IMR-90 (cell line): Measurements from ENCODE around the gene RNH1. TPM values are rescaled to one million over a fixed set of nuclear protein-coding genes. Genes with fewer than 3 reads are reported as not detected.

Experiments used
- ATAC-seq: fragments of 200-7000 bp; cut with Tn5 transposase; 2 replicates; pipeline ENCODE4 v1.9.1; 2020; ENCODE audit warnings: low read depth, mild to moderate bottlenecking, moderate library complexity
- BruUV-seq: library from RNA; stranded (reverse); fragments of 400-500 nt; replicated peaks from 2 replicates; lab custom pipeline; 2021; lab: Mats Ljungman, UMichigan
- CTCF ChIA-PET: fragments of 300-600 bp; formaldehyde crosslinking; extraction: SDS; loops from one replicate; lab custom pipeline; 2021; ENCODE audit warnings: antibody characterized with exemption; lab: Yijun Ruan, JAX
- POLR2A ChIA-PET: fragments of 300-600 bp; sonication (Branson Sonifier 250); formaldehyde crosslinking; loops from one replicate; lab custom pipeline; 2022; ENCODE audit warnings: antibody characterized with exemption; ENCODE audit not compliant: unreplicated experiment; lab: Charles Lee
- DNase-seq: peaks from one replicate; pipeline ENCODE4 v3.0.0; 2013
- H2AFZ ChIP-seq: replicated peaks from 2 replicates; pipeline ENCODE3; 2013; ENCODE audit warnings: low read length, mild to moderate bottlenecking; ENCODE audit not compliant: poor library complexity
- H2AK5ac ChIP-seq: 2 replicates; pipeline ENCODE4 v1.6.1; 2013; ENCODE audit warnings: low read depth, low read length, inconsistent platforms
- H2AK9ac ChIP-seq: replicated peaks from 2 replicates; pipeline ENCODE3; 2013; ENCODE audit warnings: mild to moderate bottlenecking, low read depth, low read length, moderate library complexity; ENCODE audit not compliant: poor library complexity
- H2BK120ac ChIP-seq: 2 replicates; pipeline ENCODE4 v1.6.1; 2013; ENCODE audit warnings: low read depth, low read length, inconsistent platforms
- H2BK15ac ChIP-seq: 3 replicates; pipeline ENCODE4 v1.6.1; 2013; ENCODE audit warnings: low read depth, low read length, inconsistent platforms
- H2BK20ac ChIP-seq: 2 replicates; pipeline ENCODE4 v1.6.1; 2013; ENCODE audit warnings: low read depth, mild to moderate bottlenecking, inconsistent platforms, low read length, moderate library complexity
- H2BK5ac ChIP-seq: 2 replicates; pipeline ENCODE4 v1.6.1; 2013; ENCODE audit warnings: mild to moderate bottlenecking, low read depth, low read length, inconsistent platforms; ENCODE audit not compliant: poor library complexity, severe bottlenecking
- H3K14ac ChIP-seq: replicated peaks from 2 replicates; pipeline ENCODE4 v1.6.1; 2013; ENCODE audit warnings: low read depth, low read length, inconsistent platforms
- H3K18ac ChIP-seq: 2 replicates; pipeline ENCODE4 v1.6.1; 2013; ENCODE audit warnings: low read depth, low read length, control low read depth
- H3K23ac ChIP-seq: 2 replicates; pipeline ENCODE4 v1.6.1; 2013; ENCODE audit warnings: low read depth, low read length, inconsistent platforms
- H3K27ac ChIP-seq: 2 replicates; pipeline ENCODE4 v1.5.1; 2013; ENCODE audit warnings: mild to moderate bottlenecking, control low read depth, low read length; ENCODE audit not compliant: insufficient read depth
- H3K27me3 ChIP-seq: 2 replicates; pipeline ENCODE4 v1.6.1; 2013; ENCODE audit warnings: low read length; ENCODE audit not compliant: control insufficient read depth, insufficient read depth
- H3K36me3 ChIP-seq: 2 replicates; pipeline ENCODE4 v1.6.1; 2013; ENCODE audit warnings: low read length, mixed read lengths; ENCODE audit not compliant: control insufficient read depth, insufficient read depth
- H3K4ac ChIP-seq: 2 replicates; pipeline ENCODE4 v1.6.1; 2013; ENCODE audit warnings: low read depth, low read length, inconsistent platforms
- H3K4me1 ChIP-seq: 2 replicates; pipeline ENCODE4 v1.6.1; 2013; ENCODE audit warnings: low read length, mixed read lengths; ENCODE audit not compliant: control insufficient read depth, insufficient read depth
- H3K4me2 ChIP-seq: 2 replicates; pipeline ENCODE4 v1.6.1; 2013; ENCODE audit warnings: low read depth, mild to moderate bottlenecking, control low read depth, low read length, moderate library complexity
- H3K4me3 ChIP-seq: 2 replicates; pipeline ENCODE4 v1.5.1; 2013; ENCODE audit warnings: low read depth, mild to moderate bottlenecking, control low read depth, low read length, moderate library complexity; ENCODE audit not compliant: insufficient read depth
- H3K56ac ChIP-seq: 2 replicates; pipeline ENCODE4 v1.6.1; 2013; ENCODE audit warnings: low read length, inconsistent platforms; ENCODE audit not compliant: insufficient read depth; ENCODE audit errors: extremely low read depth
- H3K79me1 ChIP-seq, 2 experiments: 2 replicates each; pipeline ENCODE4 v1.6.1; 2013; ENCODE audit warnings: low read length in 2 of 2, inconsistent platforms in 1 of 2, low read depth in 1 of 2
- H3K9ac ChIP-seq: 2 replicates; pipeline ENCODE4 v1.6.1; 2013; ENCODE audit warnings: low read depth, low read length, control low read depth
- H3K9me1 ChIP-seq: 2 replicates; pipeline ENCODE4 v1.6.1; 2013; ENCODE audit warnings: low read length, inconsistent platforms; ENCODE audit not compliant: insufficient read depth
- H3K9me3 ChIP-seq: 2 replicates; pipeline ENCODE4 v1.6.1; 2013; ENCODE audit warnings: low read length; ENCODE audit not compliant: control insufficient read depth, insufficient read depth
- H4K20me1 ChIP-seq: 2 replicates; pipeline ENCODE4 v1.6.1; 2013; ENCODE audit warnings: low read length, inconsistent platforms; ENCODE audit not compliant: insufficient read depth
- H4K5ac ChIP-seq: 2 replicates; pipeline ENCODE4 v1.6.1; 2013; ENCODE audit warnings: mild to moderate bottlenecking, low read depth, low read length, control low read depth
- H4K8ac ChIP-seq, 2 experiments: 2 replicates each; pipeline ENCODE4 v1.6.1; 2013; ENCODE audit warnings: low read depth in 2 of 2, low read length in 2 of 2, control low read depth in 1 of 2, inconsistent platforms in 1 of 2
- H4K91ac ChIP-seq: 2 replicates; pipeline ENCODE4 v1.6.1; 2013; ENCODE audit warnings: low read depth, low read length, inconsistent platforms; ENCODE audit not compliant: insufficient read depth
- BHLHE40 ChIP-seq: fragments of 150-350 bp; IDR thresholded peaks from 2 replicates; pipeline ENCODE4 v1.6.1; 2016; ENCODE audit warnings: mild to moderate bottlenecking, low read depth, low read length
- CTCF ChIP-seq: conservative IDR thresholded peaks from 2 replicates; pipeline ENCODE4 v1.5.1; 2012; ENCODE audit warnings: mild to moderate bottlenecking, low read depth, low read length, improper control_type of control experiment
- ELK1 ChIP-seq: fragments of 150-350 bp; IDR thresholded peaks from 2 replicates; pipeline ENCODE4 v1.6.1; 2016; ENCODE audit warnings: low read depth, mild to moderate bottlenecking, low read length, moderate library complexity, borderline replicate concordance
- FOS ChIP-seq: fragments of 150-350 bp; IDR thresholded peaks from 2 replicates; pipeline ENCODE4 v1.6.1; 2016; ENCODE audit warnings: low read depth, low read length
- MAFK ChIP-seq: IDR thresholded peaks from 2 replicates; pipeline ENCODE4 v1.6.1; 2012; ENCODE audit warnings: low read depth, low read length, improper control_type of control experiment
- MAZ ChIP-seq: IDR thresholded peaks from 2 replicates; pipeline ENCODE4 v1.6.1; 2012; ENCODE audit warnings: low read depth, mild to moderate bottlenecking, low read length, improper control_type of control experiment, moderate library complexity, borderline replicate concordance
- MXI1 ChIP-seq: IDR thresholded peaks from 2 replicates; pipeline ENCODE4 v1.6.1; 2012; ENCODE audit warnings: low read depth, mild to moderate bottlenecking, low read length, moderate library complexity, borderline replicate concordance
- NFE2L2 ChIP-seq: fragments of 150-350 bp; IDR thresholded peaks from 2 replicates; pipeline ENCODE4 v1.6.1; 2016; ENCODE audit warnings: low read depth, mild to moderate bottlenecking, low read length
- POLR2A ChIP-seq: IDR thresholded peaks from 2 replicates; pipeline ENCODE4 v1.6.1; 2012; ENCODE audit warnings: mild to moderate bottlenecking, low read depth, low read length
- RAD21 ChIP-seq: IDR thresholded peaks from 2 replicates; pipeline ENCODE4 v1.6.1; 2012; ENCODE audit warnings: low read length, improper control_type of control experiment
- RCOR1 ChIP-seq: IDR thresholded peaks from 2 replicates; pipeline ENCODE4 v1.6.1; 2012; ENCODE audit warnings: mild to moderate bottlenecking, low read length, improper control_type of control experiment; ENCODE audit not compliant: insufficient replicate concordance
- RFX5 ChIP-seq: IDR thresholded peaks from 2 replicates; pipeline ENCODE4 v1.8.0; 2012; ENCODE audit warnings: low read depth, mild to moderate bottlenecking, low read length, moderate library complexity
- SMC3 ChIP-seq: fragments of 150-350 bp; IDR thresholded peaks from 2 replicates; pipeline ENCODE4 v1.6.1; 2016; ENCODE audit warnings: low read depth, mild to moderate bottlenecking, antibody characterized with exemption, low read length, moderate library complexity
- USF2 ChIP-seq: fragments of 150-350 bp; IDR thresholded peaks from 2 replicates; pipeline ENCODE4 v1.6.1; 2017; ENCODE audit warnings: mild to moderate bottlenecking, antibody characterized with exemption, low read length, low read depth
- WGBS, 2 experiments: methylation state at CpG; one replicate each; pipeline versions ENCODE4 v1.1.5 to v1.1.7; 2013; ENCODE audit warnings: missing lambda C conversion rate in 2 of 2; ENCODE audit not compliant: insufficient read length in 1 of 2; ENCODE audit errors: extremely low coverage in 2 of 2; 5-methylcytosine and 5-hydroxymethylcytosine counted together
- dilution Hi-C: fragments of 300-500 bp; cut with HindIII; formaldehyde crosslinking; loops from one replicate; pipeline ENCODE4 v1.14.3; 2018; ENCODE audit warnings: low sequenced_read_pairs; ENCODE audit not compliant: unreplicated experiment
- in situ Hi-C: fragments of 300-500 bp; cut with MboI; formaldehyde crosslinking; loops from 3 replicates; pipeline ENCODE4 v1.14.3; 2019; ENCODE audit warnings: low sequenced_read_pairs, inconsistent platforms, mixed read lengths
- intact Hi-C: fragments of 100-400 bp; cut with micrococcal nuclease; formaldehyde crosslinking; loops from 2 replicates; pipeline ENCODE4 v1.10.0; 2022
- polyA plus RNA-seq, 3 experiments: library from polyadenylated mRNA; depleted of rRNA; stranded (reverse); fragments of >200 nt; gene quantifications; 2 replicates each; pipeline ENCODE4 v1.2.3, GENCODE V29; 2012; ENCODE audit warnings: low replicate concordance in 1 of 3
- total RNA-seq: library from RNA; depleted of rRNA; stranded (reverse); fragments of >200 nt; gene quantifications from 2 replicates; pipeline ENCODE4 v1.2.3, GENCODE V29; 2012

Gene RNH1
- total and polyA plus RNA-seq, 2 of the 4 experiments (the other 2 are of a cell fraction) = 138 to 247 TPM

GRCh38 chr11:445765-446588 lies 61.1 kb downstream of the RNH1 start:
- Histone ChIP-seq H2BK20ac (no peak overlapping the region), H3K27ac (no peak overlapping the region), H4K5ac (no peak overlapping the region), H4K20me1 (peaks cover 3% of the 10 kb centered on the region; the same call in 1 of the 2 replicates), H3K23ac (no peak overlapping the region), H2BK5ac (no peak overlapping the region), H2AK5ac (no peak overlapping the region), H3K27me3 (peaks cover 21% of the 10 kb centered on the region; the same call in 1 of the 2 replicates), H4K8ac (no peak overlapping the region), H3K56ac (no peak overlapping the region), H2AK9ac (peak overlapping the region; percentile 5), H3K36me3 (no peaks in the 10 kb centered on the region), H3K4me2 (no peak overlapping the region), H3K4ac (no peak overlapping the region), H2BK120ac (no peak overlapping the region), H3K4me1 (peaks cover 3% of the 10 kb centered on the region; the same call in 1 of the 2 replicates), H3K4me3 (no peak overlapping the region), H2BK15ac (no peak overlapping the region), H2AFZ (peak overlapping the region; percentile 58), H3K9me1 (no peaks in the 10 kb centered on the region), H3K79me1 (peaks cover 0 to 12% of the 10 kb centered on the region in 2 experiments; a peak in 3 of 4 replicates), H3K14ac (no peak overlapping the region), H3K9ac (no peak overlapping the region), H3K18ac (no peak overlapping the region), H4K91ac (no peak overlapping the region), H3K9me3 (no peaks in the 10 kb centered on the region)
- 62% methylated on average over 7 of the region's 20 CpGs; no CpG with 5 or more reads in 1 of the 2 experiments for WGBS, 2 experiments
- ChIA-PET POLR2A (no interaction called here), CTCF (no interaction called here)
- dilution Hi-C loops (no loop called here), in situ Hi-C loops (no loop called here), intact Hi-C loops (loop anchor here (5.0 to 10.0 kb wide), 2 partner anchors 81 to 239 kb away; partner anchors contain the start of genes B4GALNT4, BET1L and RIC8A)
- ATAC-seq (no peak), DNase-seq (no peak)
- BruUV-seq = no TSS peak
- TF ChIP-seq MAZ (no peak), USF2 (no peak), BHLHE40 (no peak), RCOR1 (no peak), MXI1 (no peak), RAD21 (no peak), ELK1 (no peak), POLR2A (no peak), FOS (no peak), SMC3 (no peak), MAFK (no peak), RFX5 (no peak), CTCF (no peak), NFE2L2 (no peak)
